Measurements from ENCODE around the gene BCAS3.

DNA sequence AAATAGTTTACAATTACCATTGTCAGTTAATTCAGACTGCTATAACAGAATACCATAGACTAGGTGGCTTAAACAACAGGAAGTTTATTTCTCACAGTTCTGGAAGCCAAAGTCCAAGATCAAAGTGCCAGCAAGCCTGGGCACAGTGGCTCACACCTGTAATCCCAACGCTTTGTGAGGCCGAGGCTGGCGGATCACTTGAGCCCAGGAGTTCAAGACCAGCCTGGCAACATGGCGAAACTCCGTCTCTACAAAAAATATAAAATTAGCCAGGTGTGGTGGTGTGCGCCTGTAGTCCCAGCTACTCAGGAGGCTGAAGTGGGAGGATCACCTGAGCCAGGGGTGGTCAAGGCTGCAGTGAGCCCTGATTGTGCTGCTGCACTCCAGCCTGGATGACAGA, 650.7 kb downstream of the BCAS3 start:
- TF ChIP-seq GATA2 (IDR thresholded peaks at IDR 0.05; ENCODE audit: low read depth, low read length) (no peak), GATA3 (IDR thresholded peaks at IDR 0.05; ENCODE audit: low read depth, low read length) (no peak)

Measured in SH-SY5Y (cell line).